ENCODE data around the gene ARHGAP22. TPM values are rescaled to one million over a fixed set of nuclear protein-coding genes. Genes with fewer than 3 reads are reported as not detected.

The ARHGAP22 gene
- total and polyA plus RNA-seq, 2 donors: 5.5 to 8.5 TPM

DNA sequence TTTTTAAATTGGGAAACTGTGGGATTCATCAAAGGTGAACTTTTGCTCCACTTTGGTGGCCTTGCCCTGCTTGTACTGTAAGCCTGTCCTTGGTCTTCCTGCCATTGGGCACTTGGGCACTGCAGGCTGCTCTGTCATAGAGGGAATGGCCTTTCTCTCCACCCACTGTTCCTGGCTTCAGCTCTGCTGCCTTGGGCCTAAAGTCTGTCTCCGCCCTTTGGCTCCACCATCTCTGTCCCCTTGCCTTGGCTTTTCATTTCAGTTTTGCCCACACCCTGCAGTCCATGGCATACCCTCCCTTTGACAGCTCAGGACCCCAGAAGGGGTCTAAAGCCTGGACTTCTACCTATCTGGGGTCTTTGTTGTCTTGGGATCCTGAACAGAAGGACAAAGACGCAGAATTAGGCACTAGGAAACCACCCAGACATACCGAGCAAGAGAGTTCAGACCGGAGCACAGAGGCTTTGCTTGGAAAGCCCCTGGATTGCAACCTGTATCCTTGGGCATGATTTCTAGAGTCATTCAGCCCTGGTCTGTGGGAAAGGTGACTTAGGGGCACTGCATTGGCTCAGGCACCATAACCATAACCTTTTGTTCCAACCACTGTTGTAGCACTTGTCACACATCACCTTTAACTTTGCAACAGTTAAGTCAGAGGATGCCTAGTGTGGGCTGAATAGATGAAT is 5.2 kb upstream of the ARHGAP22 start:
- 92% methylated on average over 4 of the region's 4 CpGs for WGBS
- Histone ChIP-seq H3K27me3 (ENCODE audit: control insufficient read depth in 2 of 2, insufficient read depth in 1 of 2, low read length in 1 of 2) (peaks cover 5 to 24% of the 10 kb centered on the region in 2 donors), H3K4me3 (ENCODE audit: low read length in 2 of 2) (no peak overlapping the region), H3K36me3 (ENCODE audit: control insufficient read depth in 2 of 2, insufficient read depth in 2 of 2, low read length in 1 of 2) (no peaks in the 10 kb centered on the region), H3K9me3 (ENCODE audit: control insufficient read depth in 2 of 2, insufficient read depth in 1 of 2, low read length in 1 of 2) (peaks cover 0 to 2% of the 10 kb centered on the region in 2 donors), H3K27ac (ENCODE audit: low read depth in 1 of 2, low read length in 1 of 2) (no peak overlapping the region), H3K4me1 (ENCODE audit: control insufficient read depth in 2 of 2, insufficient read depth in 2 of 2, low read length in 2 of 2) (peaks cover 0 to 3% of the 10 kb centered on the region in 2 donors)
- no peak for DNase-seq (ENCODE audit: low read depth in 6 of 9, low spot score in 9 of 9)

DNA sequence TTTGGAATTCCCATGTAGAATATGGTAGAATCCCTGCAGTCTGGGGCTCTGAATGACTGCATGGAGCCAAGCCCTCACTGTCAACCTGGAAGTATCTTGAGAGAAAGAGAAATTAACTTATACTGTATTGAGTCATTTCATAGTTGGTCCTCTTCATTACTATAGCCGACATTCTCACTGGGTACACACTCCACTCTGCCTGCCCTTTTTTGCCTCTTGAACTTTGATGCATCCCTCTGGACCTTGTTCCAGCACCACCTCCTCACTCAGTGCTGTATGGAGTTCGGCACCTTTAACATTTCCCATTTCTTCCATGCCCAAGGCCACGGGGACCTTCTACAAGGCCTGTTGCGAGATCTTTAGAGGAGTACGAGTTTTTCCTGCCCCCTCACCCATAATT is 4.6 kb upstream of the ARHGAP22 start:
- DNase-seq (ENCODE audit: low read depth in 6 of 9, low spot score in 9 of 9): no peak

DNA sequence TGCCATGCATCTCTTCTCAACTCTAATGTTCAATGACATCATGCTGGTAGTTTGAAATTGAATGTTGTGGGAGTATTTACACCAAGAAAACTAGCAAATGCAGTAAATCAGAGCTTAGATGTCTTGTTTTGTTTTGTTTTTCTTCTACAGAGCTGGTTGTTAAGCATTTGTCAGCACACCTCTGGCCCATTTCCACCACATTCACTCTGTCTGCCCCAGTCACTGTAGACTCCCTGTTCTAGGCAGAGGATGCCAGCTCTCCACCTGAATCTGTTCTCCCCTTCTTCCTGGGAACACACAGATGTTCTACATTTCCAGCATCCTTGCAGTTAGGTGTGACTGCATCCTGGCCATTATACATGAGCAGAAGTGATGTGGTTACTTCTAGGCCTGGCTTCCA is 4.1 kb upstream of the ARHGAP22 start:
- no peak for DNase-seq (ENCODE audit: low read depth in 6 of 9, low spot score in 9 of 9)
- H3K4me1 ChIP-seq (ENCODE audit: control insufficient read depth in 2 of 2, insufficient read depth in 2 of 2, low read length in 2 of 2): peaks cover 0 to 9% of the 10 kb centered on the region in 2 donors
- H3K9me3 ChIP-seq (ENCODE audit: control insufficient read depth in 2 of 2, insufficient read depth in 1 of 2, low read length in 1 of 2): peaks cover 0 to 2% of the 10 kb centered on the region in 2 donors
- H3K27me3 ChIP-seq (ENCODE audit: control insufficient read depth in 2 of 2, insufficient read depth in 1 of 2, low read length in 1 of 2): peaks cover 15 to 35% of the 10 kb centered on the region in 2 donors
- no peaks in the 10 kb centered on the region for H3K36me3 ChIP-seq (ENCODE audit: control insufficient read depth in 2 of 2, insufficient read depth in 2 of 2, low read length in 1 of 2)
- no peak overlapping the region for H3K4me3 ChIP-seq (ENCODE audit: low read length in 2 of 2)
- no peak overlapping the region for H3K27ac ChIP-seq (ENCODE audit: low read depth in 1 of 2, low read length in 1 of 2)

More for the DNA sequence above, 4.6 kb upstream of the ARHGAP22 start:
- Histone ChIP-seq H3K27ac (ENCODE audit: low read depth in 1 of 2, low read length in 1 of 2) (no peak overlapping the region), H3K4me3 (ENCODE audit: low read length in 2 of 2) (no peak overlapping the region), H3K36me3 (ENCODE audit: control insufficient read depth in 2 of 2, insufficient read depth in 2 of 2, low read length in 1 of 2) (no peaks in the 10 kb centered on the region), H3K27me3 (ENCODE audit: control insufficient read depth in 2 of 2, insufficient read depth in 1 of 2, low read length in 1 of 2) (peaks cover 11 to 30% of the 10 kb centered on the region in 2 donors), H3K9me3 (ENCODE audit: control insufficient read depth in 2 of 2, insufficient read depth in 1 of 2, low read length in 1 of 2) (peaks cover 0 to 2% of the 10 kb centered on the region in 2 donors), H3K4me1 (ENCODE audit: control insufficient read depth in 2 of 2, insufficient read depth in 2 of 2, low read length in 2 of 2) (peaks cover 0 to 9% of the 10 kb centered on the region in 2 donors)
- WGBS: 97% methylated on average over 5 of the region's 5 CpGs

DNA sequence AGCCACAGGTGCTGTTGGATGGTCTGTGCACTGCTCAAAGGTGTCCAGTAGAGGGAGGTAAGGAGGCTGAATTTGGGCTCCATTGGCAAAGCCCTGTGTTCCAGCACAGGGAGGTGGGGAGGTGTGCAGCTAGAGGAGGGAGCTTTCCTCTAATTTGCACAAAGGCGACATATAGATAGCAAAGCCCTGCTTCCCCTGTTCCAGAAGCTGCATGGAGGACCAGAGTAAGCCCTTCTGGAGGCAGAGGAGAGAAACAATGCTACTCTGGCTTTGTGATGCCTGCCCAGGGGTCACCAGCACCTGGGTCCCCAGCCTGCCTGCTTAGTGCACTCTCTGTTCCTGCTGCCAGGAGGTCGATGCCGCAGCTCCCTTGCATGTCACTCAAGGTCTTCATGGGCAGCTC is 3.4 kb upstream of the ARHGAP22 start:
- Histone ChIP-seq H3K4me1 (ENCODE audit: control insufficient read depth in 2 of 2, insufficient read depth in 2 of 2, low read length in 2 of 2) (peaks cover 0 to 9% of the 10 kb centered on the region in 2 donors), H3K27me3 (ENCODE audit: control insufficient read depth in 2 of 2, insufficient read depth in 1 of 2, low read length in 1 of 2) (peaks cover 15 to 42% of the 10 kb centered on the region in 2 donors), H3K27ac (ENCODE audit: low read depth in 1 of 2, low read length in 1 of 2) (no peak overlapping the region), H3K36me3 (ENCODE audit: control insufficient read depth in 2 of 2, insufficient read depth in 2 of 2, low read length in 1 of 2) (no peaks in the 10 kb centered on the region), H3K4me3 (ENCODE audit: low read length in 2 of 2) (no peak overlapping the region), H3K9me3 (ENCODE audit: control insufficient read depth in 2 of 2, insufficient read depth in 1 of 2, low read length in 1 of 2) (no peaks in the 10 kb centered on the region)
- peak in 7 of 9 donors; percentile 11 to 57 (median 34) for DNase-seq (ENCODE audit: low read depth in 6 of 9, low spot score in 9 of 9)
- WGBS: 87% methylated on average over 3 of the region's 3 CpGs

DNA sequence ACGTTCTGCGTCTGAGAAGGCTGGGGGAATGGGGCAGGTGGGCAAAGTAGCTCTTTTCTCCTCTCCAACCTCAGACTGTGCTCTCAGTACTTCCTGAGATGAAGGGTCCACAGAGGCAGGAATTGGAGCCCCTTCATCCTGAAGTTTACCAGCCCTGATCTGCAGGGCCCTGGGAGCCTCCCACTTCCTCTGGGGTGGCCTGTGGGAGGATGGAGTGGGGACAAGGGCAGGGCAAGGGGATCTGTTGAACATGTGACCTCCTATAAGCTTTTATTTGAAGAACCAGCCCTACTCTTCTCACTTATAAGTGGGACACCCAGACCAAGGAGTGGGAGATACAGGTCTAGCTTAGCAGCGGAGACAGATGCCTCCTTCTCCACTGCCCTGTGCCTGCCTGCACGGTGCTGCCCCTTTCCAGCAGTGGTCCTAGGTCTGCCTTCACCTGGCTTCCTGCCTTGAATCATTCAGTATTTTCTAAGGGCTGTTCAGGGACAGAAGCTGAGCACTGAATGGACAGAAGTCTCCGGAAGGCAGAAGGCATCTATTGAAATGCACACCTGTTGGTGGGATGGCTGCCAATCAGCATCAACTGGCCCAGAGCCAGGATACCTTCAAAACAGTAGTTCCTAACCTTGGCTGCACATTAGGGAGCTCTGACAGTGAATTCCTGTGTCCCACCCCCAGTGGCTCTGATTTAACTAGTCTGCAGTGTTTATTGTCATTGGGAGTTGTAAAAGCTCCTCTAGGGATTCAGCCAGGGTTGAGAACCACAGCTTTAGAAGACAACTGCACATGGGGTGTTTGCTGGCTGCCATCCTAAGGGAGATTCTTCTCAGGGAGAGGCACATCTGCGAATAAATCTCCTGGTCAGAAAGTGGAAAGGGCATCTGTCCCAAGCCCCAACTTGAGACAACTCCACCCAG is 2.7 kb upstream of the ARHGAP22 start:
- no peak overlapping the region for H3K27ac ChIP-seq (ENCODE audit: low read depth in 1 of 2, low read length in 1 of 2)
- H3K36me3 ChIP-seq (ENCODE audit: control insufficient read depth in 2 of 2, insufficient read depth in 2 of 2, low read length in 1 of 2): no peaks in the 10 kb centered on the region
- no peak for DNase-seq (ENCODE audit: low read depth in 6 of 9, low spot score in 9 of 9)
- H3K9me3 ChIP-seq (ENCODE audit: control insufficient read depth in 2 of 2, insufficient read depth in 1 of 2, low read length in 1 of 2): no peaks in the 10 kb centered on the region
- peaks cover 0 to 9% of the 10 kb centered on the region in 2 donors for H3K4me1 ChIP-seq (ENCODE audit: control insufficient read depth in 2 of 2, insufficient read depth in 2 of 2, low read length in 2 of 2)
- H3K4me3 ChIP-seq (ENCODE audit: low read length in 2 of 2): no peak overlapping the region
- H3K27me3 ChIP-seq (ENCODE audit: control insufficient read depth in 2 of 2, insufficient read depth in 1 of 2, low read length in 1 of 2): peaks cover 15 to 45% of the 10 kb centered on the region in 2 donors
- 88% methylated on average over 6 of the region's 6 CpGs for WGBS

DNA sequence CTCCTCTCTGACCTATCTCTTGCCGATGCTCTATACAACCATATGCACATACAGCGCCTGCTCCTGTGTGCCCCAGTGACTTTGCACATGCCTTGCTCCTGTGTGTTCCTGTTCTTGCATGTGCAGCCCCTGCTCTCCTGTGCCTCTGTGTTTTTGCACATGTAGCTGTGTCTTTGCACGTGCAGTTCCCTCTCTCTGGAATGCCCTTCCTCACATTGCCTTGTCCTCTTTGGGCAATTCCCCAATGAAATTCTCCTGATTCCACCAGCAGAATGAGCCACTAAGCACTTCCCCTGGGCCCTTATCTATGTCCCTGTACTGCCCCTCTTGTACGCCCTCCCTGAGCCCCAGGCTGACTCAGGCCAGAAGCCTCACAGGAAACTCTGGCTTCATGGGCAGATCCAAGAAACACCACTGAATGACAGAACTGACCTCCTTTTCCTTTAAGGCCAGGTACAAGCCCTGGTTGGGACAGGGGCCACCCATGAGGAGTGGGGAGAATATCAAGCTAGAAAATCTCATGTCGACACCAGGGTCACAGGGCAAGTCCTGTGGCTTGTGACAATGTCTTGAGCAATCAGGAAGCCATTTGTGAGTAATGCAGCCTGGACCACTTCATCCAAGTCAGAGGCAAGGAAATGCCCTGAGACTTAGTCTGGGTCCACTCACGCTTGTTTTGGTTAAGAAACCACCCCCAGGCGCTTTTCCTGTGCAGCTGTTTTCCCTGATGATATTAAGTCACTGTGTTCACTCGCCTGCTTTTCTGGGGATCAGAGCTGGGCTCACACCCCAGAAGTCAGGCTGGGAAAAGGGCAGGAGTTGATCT is 1.9 kb upstream of the ARHGAP22 start:
- Histone ChIP-seq H3K4me1 (ENCODE audit: control insufficient read depth in 2 of 2, insufficient read depth in 2 of 2, low read length in 2 of 2) (peaks cover 0 to 9% of the 10 kb centered on the region in 2 donors), H3K27me3 (ENCODE audit: control insufficient read depth in 2 of 2, insufficient read depth in 1 of 2, low read length in 1 of 2) (peaks cover 15 to 46% of the 10 kb centered on the region in 2 donors), H3K9me3 (ENCODE audit: control insufficient read depth in 2 of 2, insufficient read depth in 1 of 2, low read length in 1 of 2) (no peaks in the 10 kb centered on the region), H3K36me3 (ENCODE audit: control insufficient read depth in 2 of 2, insufficient read depth in 2 of 2, low read length in 1 of 2) (no peaks in the 10 kb centered on the region), H3K27ac (ENCODE audit: low read depth in 1 of 2, low read length in 1 of 2) (no peak overlapping the region), H3K4me3 (ENCODE audit: low read length in 2 of 2) (no peak overlapping the region)
- DNase-seq (ENCODE audit: low read depth in 6 of 9, low spot score in 9 of 9): no peak
- WGBS: 84% methylated on average over 8 of the region's 8 CpGs

DNA sequence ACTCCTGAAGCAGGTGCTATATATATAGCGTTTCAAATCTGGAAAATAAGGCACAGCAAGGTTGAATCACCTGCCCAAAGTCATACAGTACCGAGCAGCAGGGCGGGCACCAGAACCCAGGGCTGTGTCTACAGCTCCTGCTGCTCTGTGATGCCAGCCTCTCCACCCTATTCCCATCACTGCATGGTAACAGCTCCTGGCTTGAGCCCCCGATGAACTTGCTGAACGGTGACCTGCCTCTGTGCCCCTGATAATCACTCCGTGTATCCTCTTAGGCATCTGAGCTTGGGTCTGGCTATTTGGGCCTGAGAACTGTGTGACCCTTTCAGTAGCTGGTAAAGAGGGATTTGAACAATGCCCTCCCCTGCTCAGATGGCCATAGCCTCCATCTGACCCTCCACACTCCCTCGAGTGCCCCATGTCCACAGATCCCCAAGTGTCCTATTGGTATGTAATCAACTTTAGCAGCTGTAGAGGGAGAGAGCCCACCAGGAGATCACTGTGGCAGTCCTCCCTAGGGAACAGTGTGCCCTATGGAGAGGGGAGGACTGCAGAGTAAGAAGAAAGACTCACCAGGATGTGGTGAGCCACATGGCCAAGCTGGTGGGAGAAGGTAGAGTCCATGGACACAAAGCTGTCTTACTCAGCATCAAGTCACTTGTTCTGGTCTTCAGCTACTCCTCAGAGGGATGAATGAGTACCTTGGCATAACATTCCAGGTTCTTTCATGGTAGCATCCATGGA is 1.1 kb upstream of the ARHGAP22 start:
- 96% methylated on average over 7 of the region's 7 CpGs for WGBS

More for the DNA sequence above, 1.1 kb upstream of the ARHGAP22 start:
- Histone ChIP-seq H3K4me3 (ENCODE audit: low read length in 2 of 2) (no peak overlapping the region), H3K27me3 (ENCODE audit: control insufficient read depth in 2 of 2, insufficient read depth in 1 of 2, low read length in 1 of 2) (peaks cover 15 to 46% of the 10 kb centered on the region in 2 donors), H3K27ac (ENCODE audit: low read depth in 1 of 2, low read length in 1 of 2) (no peak overlapping the region), H3K9me3 (ENCODE audit: control insufficient read depth in 2 of 2, insufficient read depth in 1 of 2, low read length in 1 of 2) (no peaks in the 10 kb centered on the region), H3K36me3 (ENCODE audit: control insufficient read depth in 2 of 2, insufficient read depth in 2 of 2, low read length in 1 of 2) (no peaks in the 10 kb centered on the region), H3K4me1 (ENCODE audit: control insufficient read depth in 2 of 2, insufficient read depth in 2 of 2, low read length in 2 of 2) (peaks cover 0 to 9% of the 10 kb centered on the region in 2 donors)
- DNase-seq (ENCODE audit: low read depth in 6 of 9, low spot score in 9 of 9): no peak
